ENCODE measurements around the gene TNRC6C. TPM values are rescaled to one million over a fixed set of nuclear protein-coding genes. Genes with fewer than 3 reads are reported as not detected.
"Not testable (repeated sequence)": the region's sequence is repeated elsewhere in the genome, so short reads cannot be mapped to it uniquely, and the experiment has no call there.

Gene TNRC6C
- polyA plus RNA-seq, 3 donors: 0.38 to 0.80 (median 0.46) TPM

- H3K36me3 ChIP-seq (replicated peaks in 1 of 2; ENCODE audit: control insufficient read depth in 1 of 2, insufficient read depth in 2 of 2, low read length in 2 of 2): no peaks in the 10 kb centered on the region
- no peak for TF ChIP-seq CTCF (IDR thresholded peaks at IDR 0.05)
- peaks cover 1 to 5% (median 2%) of the 10 kb centered on the region in 3 donors for H3K27me3 Mint-ChIP-seq (ENCODE audit: low read depth in 3 of 3)
- H3K9me3 Mint-ChIP-seq: no peaks in the 10 kb centered on the region
- peaks cover 26% of the 10 kb centered on the region for H4K20me1 ChIP-seq (ENCODE audit: insufficient read depth, low read length)
- H2AFZ ChIP-seq (ENCODE audit: insufficient read depth, low read depth, low read length, poor library complexity, severe bottlenecking): no peak overlapping the region
- no peak for DNase-seq
- no peak overlapping the region for H3K27ac ChIP-seq (ENCODE audit: low read depth in 1 of 2, low read length in 2 of 2)
- no peaks in the 10 kb centered on the region for H3K27me3 ChIP-seq (ENCODE audit: control insufficient read depth in 2 of 2, insufficient read depth in 2 of 2, low read length in 2 of 2)
- H3K4me2 ChIP-seq (replicated peaks; ENCODE audit: extremely low read depth, low read length, poor library complexity, severe bottlenecking): no peak overlapping the region
- no peaks in the 10 kb centered on the region for H3K4me1 ChIP-seq (ENCODE audit: control insufficient read depth in 1 of 2, insufficient read depth in 2 of 2, low read length in 2 of 2)
- no peaks in the 10 kb centered on the region for H3K9me3 ChIP-seq (replicated peaks in 1 of 2; ENCODE audit: control insufficient read depth in 1 of 2, insufficient read depth in 1 of 2, low read length in 2 of 2)
- no peak overlapping the region for H3K4me3 ChIP-seq (replicated peaks in 1 of 3; ENCODE audit: low read depth in 2 of 3, low read length in 3 of 3)
- no peak overlapping the region for H3K9ac ChIP-seq (ENCODE audit: insufficient read depth, low read length, poor library complexity, severe bottlenecking)
- no peak overlapping the region for H3K4me3 Mint-ChIP-seq
- WGBS (ENCODE audit: insufficient coverage): 100% methylated on average over 1 of the region's 3 CpGs
- H3K79me2 ChIP-seq (ENCODE audit: insufficient read depth, low read length): peaks cover 31% of the 10 kb centered on the region
- no peak overlapping the region for H3K27ac Mint-ChIP-seq
- H3K4me1 Mint-ChIP-seq: peaks cover 6% of the 10 kb centered on the region
- intact Hi-C loops (cut with micrococcal nuclease): no loop called here
- peaks cover 10% of the 10 kb centered on the region in 2 donors for H3K36me3 Mint-ChIP-seq
Measured at GRCh38 chr17:77968788-77969187, 10.3 kb downstream of the TNRC6C start.

DNA sequence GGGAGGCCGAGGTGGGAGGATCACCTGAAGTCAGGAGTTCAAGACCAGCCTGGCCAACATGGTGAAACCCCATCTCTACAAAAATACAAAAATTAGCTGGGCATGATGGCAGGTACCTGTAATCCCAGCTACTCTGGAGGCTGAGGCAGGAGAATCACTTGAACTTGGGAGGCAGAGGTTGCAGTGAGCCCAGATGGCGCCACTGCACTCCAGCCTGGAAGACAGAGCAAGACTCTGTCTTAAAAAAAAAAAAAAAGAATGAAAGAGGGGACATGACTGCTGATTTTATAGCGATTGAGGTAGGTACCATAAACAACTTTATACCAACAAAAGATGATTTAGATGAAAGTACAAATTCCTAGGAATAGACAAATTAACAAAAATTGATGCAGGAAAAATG lies 13.8 kb downstream of the TNRC6C start:
- H3K9me3 ChIP-seq (replicated peaks in 1 of 2; ENCODE audit: control insufficient read depth in 1 of 2, insufficient read depth in 1 of 2, low read length in 2 of 2); H3K9ac ChIP-seq (ENCODE audit: insufficient read depth, low read length, poor library complexity, severe bottlenecking); H3K36me3 ChIP-seq (replicated peaks in 1 of 2; ENCODE audit: control insufficient read depth in 1 of 2, insufficient read depth in 2 of 2, low read length in 2 of 2); H3K27me3 Mint-ChIP-seq (ENCODE audit: low read depth in 3 of 3); H3K27ac Mint-ChIP-seq; H3K4me1 Mint-ChIP-seq; DNase-seq; H3K4me3 Mint-ChIP-seq; H3K4me3 ChIP-seq (replicated peaks in 1 of 3; ENCODE audit: low read depth in 2 of 3, low read length in 3 of 3); H3K27ac ChIP-seq (ENCODE audit: low read depth in 1 of 2, low read length in 2 of 2); H2AFZ ChIP-seq (ENCODE audit: insufficient read depth, low read depth, low read length, poor library complexity, severe bottlenecking); H3K4me2 ChIP-seq (replicated peaks; ENCODE audit: extremely low read depth, low read length, poor library complexity, severe bottlenecking); H3K27me3 ChIP-seq (ENCODE audit: control insufficient read depth in 2 of 2, insufficient read depth in 2 of 2, low read length in 2 of 2); H4K20me1 ChIP-seq (ENCODE audit: insufficient read depth, low read length); intact Hi-C loops (cut with micrococcal nuclease); H3K4me1 ChIP-seq (ENCODE audit: control insufficient read depth in 1 of 2, insufficient read depth in 2 of 2, low read length in 2 of 2); H3K9me3 Mint-ChIP-seq; H3K36me3 Mint-ChIP-seq: not testable (repeated sequence)
- WGBS (ENCODE audit: insufficient coverage): 100% methylated on average over 1 of the region's 3 CpGs
- H3K79me2 ChIP-seq (ENCODE audit: insufficient read depth, low read length): peaks cover 18% of the 10 kb centered on the region

Measured in CD14-positive monocyte (primary cell).